Activated T-cell treated with anti-CD3 and anti-CD28 coated beads, Interleukin-2, amount 50 U/mL, for 72 hours (primary cell): ENCODE measurements around the gene BANF2. TPM values are rescaled to one million over a fixed set of nuclear protein-coding genes. Genes with fewer than 3 reads are reported as not detected.

Experiments
- ATAC-seq, 2 donors: fragments of 150-1000 bp; cut with Tn5 transposase; replicated peaks in 1 of 2; 2 replicates each; pipeline ENCODE4 v1.10.0; 2021; ENCODE audit warnings: moderate library complexity in 2 of 2, mild to moderate bottlenecking in 1 of 2
- DNase-seq, 2 donors: peaks; one replicate each; pipeline ENCODE4 v3.0.0; 2021 to 2022; ENCODE audit warnings: mixed read lengths in 1 of 2
- H3K27ac Mint-ChIP-seq: one replicate; pipeline ENCODE4 v1.8.0; 2022; ENCODE audit warnings: mild to moderate bottlenecking, moderate library complexity, mixed read lengths
- H3K27me3 Mint-ChIP-seq: one replicate; pipeline ENCODE4 v1.8.0; 2022; ENCODE audit warnings: low read depth, mixed read lengths
- H3K36me3 Mint-ChIP-seq, 2 donors: one replicate each; pipeline ENCODE4 v1.8.0; 2022; ENCODE audit warnings: mixed read lengths in 2 of 2, mild to moderate bottlenecking in 1 of 2; ENCODE audit not compliant: insufficient read depth in 2 of 2
- H3K4me1 Mint-ChIP-seq: one replicate; pipeline ENCODE4 v1.8.0; 2022; ENCODE audit warnings: low read depth, mixed read lengths
- H3K4me3 Mint-ChIP-seq, 2 donors: one replicate each; pipeline ENCODE4 v1.8.0; 2022; ENCODE audit warnings: mild to moderate bottlenecking in 2 of 2, mixed read lengths in 2 of 2, moderate library complexity in 2 of 2
- H3K9me3 Mint-ChIP-seq, 2 donors: one replicate each; pipeline ENCODE4 v1.8.0; 2022; ENCODE audit warnings: mixed read lengths in 2 of 2
- total RNA-seq, 2 donors: library from RNA; stranded (reverse); gene quantifications; one replicate each; pipeline ENCODE4 v1.2.3, GENCODE V29; 2022

Gene BANF2
- total RNA-seq, 2 donors from 2014 or later, result not detected

DNA sequence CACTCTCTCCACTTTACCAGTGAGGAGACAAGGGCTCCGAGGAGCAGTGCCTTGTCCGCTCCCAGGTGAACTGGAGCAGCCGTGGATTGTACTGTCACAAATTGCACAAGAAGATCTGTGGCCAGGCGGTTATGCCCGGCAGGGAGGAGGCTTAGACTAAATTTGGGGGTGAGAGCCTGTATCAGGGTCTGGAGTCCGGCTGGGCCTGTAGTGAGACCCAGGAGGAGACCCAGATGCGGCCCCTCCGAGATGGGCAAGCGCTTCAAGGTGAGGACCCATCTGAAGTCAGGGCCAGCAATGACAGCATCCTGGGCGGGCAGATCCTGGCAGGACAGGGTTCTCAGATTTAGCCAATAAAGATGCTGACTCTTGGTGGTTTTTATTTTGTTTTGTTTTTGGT is 27.6 kb downstream of the BANF2 start:
- DNase-seq (no peak), ATAC-seq (no peak)
- Mint-ChIP-seq H3K9me3 (no peaks in the 10 kb centered on the region), H3K27ac (no peak overlapping the region), H3K27me3 (peaks cover 19% of the 10 kb centered on the region), H3K36me3 (no peaks in the 10 kb centered on the region), H3K4me3 (no peak overlapping the region), H3K4me1 (no peaks in the 10 kb centered on the region)

DNA sequence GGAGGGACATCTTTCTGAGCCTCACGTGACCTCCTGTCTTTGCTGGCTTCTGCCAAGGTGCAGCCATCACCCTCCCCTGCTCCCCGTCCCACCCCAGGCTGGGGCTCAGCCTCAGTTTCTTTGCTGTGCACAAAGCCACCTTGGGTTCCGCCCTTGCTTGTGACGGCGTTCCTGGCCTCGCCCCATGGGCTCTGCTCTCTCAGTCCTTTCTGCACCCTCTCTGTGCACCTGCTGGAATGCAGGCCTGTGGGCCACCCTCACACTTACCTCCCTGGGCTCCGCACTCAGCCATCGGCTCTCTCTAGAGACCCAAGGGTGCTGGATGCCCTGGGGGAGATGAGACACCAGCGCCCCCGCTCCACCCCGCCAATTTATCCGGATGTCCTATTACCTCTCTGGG is 28.3 kb downstream of the BANF2 start:
- no peak overlapping the region for H3K27ac Mint-ChIP-seq
- no peaks in the 10 kb centered on the region for H3K9me3 Mint-ChIP-seq
- no peak overlapping the region for H3K4me3 Mint-ChIP-seq
- ATAC-seq (no peak), DNase-seq (no peak)
- no peaks in the 10 kb centered on the region for H3K4me1 Mint-ChIP-seq
- no peaks in the 10 kb centered on the region for H3K36me3 Mint-ChIP-seq
- H3K27me3 Mint-ChIP-seq, result peaks cover 12% of the 10 kb centered on the region

DNA sequence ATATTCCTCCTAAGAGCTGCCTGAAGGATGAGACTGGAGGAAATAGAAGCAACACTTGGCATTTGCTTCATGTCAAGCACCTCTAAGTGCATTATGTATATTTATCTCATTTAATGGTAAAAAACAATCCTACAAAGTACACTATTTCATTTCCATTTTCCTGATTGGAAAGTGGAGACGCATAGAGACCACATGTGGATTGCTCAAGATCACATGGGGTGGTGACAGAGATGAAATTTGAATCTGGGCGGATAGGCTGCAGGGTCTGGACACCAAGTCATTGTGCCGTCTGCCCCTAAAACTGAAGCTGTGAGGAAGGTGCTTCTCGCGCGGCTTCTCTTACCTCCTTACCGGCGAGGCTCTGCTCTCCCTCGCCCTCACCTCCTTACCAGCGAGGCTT is 30.3 kb downstream of the BANF2 start:
- no peak for ATAC-seq

DNA sequence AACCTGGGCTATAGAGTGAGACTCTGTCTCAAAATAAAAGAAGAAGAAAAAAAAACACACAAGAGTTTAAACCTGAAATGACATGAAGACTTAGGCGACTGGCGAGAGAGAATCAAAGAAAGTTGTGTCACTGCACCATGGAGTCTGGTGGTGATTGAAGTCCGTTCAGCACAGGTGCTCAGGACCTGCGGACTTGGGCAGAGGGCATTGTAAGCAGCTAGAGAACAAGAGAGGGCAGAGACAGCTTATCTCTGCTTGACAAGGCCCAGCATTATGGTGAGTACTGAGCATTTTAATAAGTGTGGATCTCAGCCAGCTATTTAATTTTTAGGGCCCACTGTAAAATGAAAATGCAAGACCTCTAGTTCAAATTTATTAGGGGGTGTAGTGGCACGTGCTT is 31.5 kb downstream of the BANF2 start:
- ATAC-seq (no peak), DNase-seq (no peak)
- Mint-ChIP-seq H3K27me3 (peaks cover 7% of the 10 kb centered on the region), H3K4me3 (no peak overlapping the region), H3K4me1 (no peaks in the 10 kb centered on the region), H3K9me3 (no peaks in the 10 kb centered on the region), H3K36me3 (no peaks in the 10 kb centered on the region), H3K27ac (no peak overlapping the region)

More for the DNA sequence above, 30.3 kb downstream of the BANF2 start:
- Mint-ChIP-seq H3K27me3 (peaks cover 7% of the 10 kb centered on the region), H3K4me3 (no peak overlapping the region), H3K4me1 (no peaks in the 10 kb centered on the region), H3K36me3 (no peaks in the 10 kb centered on the region), H3K27ac (no peak overlapping the region), H3K9me3 (no peaks in the 10 kb centered on the region)
- DNase-seq, result no peak

DNA sequence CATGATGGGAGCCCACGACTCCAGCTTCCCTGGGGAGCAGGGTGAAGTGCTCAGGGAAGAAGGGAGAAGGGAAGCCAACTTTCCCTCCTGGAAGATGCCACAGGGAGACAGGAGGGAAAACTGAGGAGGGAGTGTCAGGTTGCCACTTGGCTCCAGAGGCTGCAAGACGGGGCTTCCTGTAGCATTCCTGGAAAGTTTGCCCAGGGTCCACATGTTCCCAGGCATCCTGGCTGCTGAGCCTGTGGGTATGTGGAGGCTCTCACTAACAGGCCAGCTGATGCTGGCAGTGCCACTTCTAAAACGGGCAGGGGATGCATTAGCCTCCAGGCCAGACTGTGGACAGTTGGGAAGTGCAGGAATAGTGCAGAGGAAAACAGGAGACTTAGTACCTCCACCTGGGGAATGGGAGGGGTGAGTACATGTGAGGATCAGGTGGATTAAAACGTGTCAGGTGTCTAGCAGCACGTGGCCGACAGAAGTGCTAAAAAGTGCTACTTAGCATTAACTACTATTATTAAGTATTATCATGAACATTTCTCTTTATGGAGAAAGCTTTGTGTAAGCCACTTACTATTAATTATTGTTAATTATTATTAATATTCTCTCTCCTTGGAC is 33.2 kb downstream of the BANF2 start:
- Mint-ChIP-seq H3K4me1 (no peaks in the 10 kb centered on the region), H3K4me3 (no peak overlapping the region), H3K27me3 (peaks cover 7% of the 10 kb centered on the region), H3K36me3 (no peaks in the 10 kb centered on the region), H3K27ac (no peak overlapping the region), H3K9me3 (peaks cover 0 to 1% of the 10 kb centered on the region in 2 donors)
- ATAC-seq (no peak), DNase-seq (no peak)

DNA sequence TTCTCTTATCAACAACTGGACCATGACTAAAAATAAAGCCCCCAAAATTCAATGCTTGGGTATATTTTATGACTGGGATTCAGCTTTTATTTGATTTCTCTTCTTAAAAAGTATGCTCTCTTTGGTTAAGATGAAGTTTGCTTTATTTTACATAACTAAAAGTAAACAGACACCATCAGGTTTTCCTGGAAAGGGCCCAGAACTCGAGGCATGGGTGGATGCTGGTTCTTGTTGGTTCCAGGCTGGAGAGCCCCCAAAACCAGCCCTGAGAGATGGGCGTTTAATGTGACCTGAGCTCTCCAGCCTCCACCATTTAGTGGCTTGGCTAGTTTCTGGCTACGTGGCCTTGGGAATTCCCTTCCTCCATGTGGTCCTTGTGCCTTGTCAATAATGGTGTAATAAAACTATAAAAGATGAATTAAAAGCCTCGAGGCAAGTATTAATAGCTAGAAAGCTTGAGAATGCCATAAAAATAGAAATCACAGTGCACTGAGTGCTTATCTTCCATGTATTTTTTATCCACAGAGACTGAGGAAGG is 34.1 kb downstream of the BANF2 start:
- no peak for ATAC-seq
- H3K9me3 Mint-ChIP-seq, result peaks cover 0 to 4% of the 10 kb centered on the region in 2 donors
- H3K4me1 Mint-ChIP-seq, result no peaks in the 10 kb centered on the region
- H3K36me3 Mint-ChIP-seq, result no peaks in the 10 kb centered on the region
- H3K4me3 Mint-ChIP-seq, result no peak overlapping the region
- H3K27ac Mint-ChIP-seq, result no peak overlapping the region
- no peak for DNase-seq
- no peaks in the 10 kb centered on the region for H3K27me3 Mint-ChIP-seq

DNA sequence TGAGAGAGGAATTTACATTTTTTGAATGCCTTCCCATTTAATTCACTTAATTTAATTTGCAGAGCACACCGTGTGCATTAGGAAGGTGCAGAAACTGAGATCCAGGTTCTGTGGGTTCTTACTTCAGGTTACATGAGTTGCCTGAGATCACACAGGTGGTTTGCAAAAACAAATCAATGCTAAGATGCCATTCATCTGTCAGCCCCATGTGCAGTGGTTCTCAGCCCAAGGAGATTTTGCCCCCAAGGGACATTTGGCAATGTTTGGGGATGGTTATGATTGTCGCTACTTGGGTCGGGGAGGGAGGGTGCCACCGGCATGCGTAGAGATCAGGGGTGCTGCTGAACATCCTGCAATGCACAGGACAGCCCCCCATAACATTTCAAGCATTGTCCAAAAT is 34.6 kb downstream of the BANF2 start:
- H3K27ac Mint-ChIP-seq, result no peak overlapping the region
- peaks cover 0 to 4% of the 10 kb centered on the region in 2 donors for H3K9me3 Mint-ChIP-seq
- no peaks in the 10 kb centered on the region for H3K36me3 Mint-ChIP-seq
- ATAC-seq (no peak), DNase-seq (no peak)
- no peak overlapping the region for H3K4me3 Mint-ChIP-seq
- no peaks in the 10 kb centered on the region for H3K27me3 Mint-ChIP-seq
- H3K4me1 Mint-ChIP-seq, result no peaks in the 10 kb centered on the region

DNA sequence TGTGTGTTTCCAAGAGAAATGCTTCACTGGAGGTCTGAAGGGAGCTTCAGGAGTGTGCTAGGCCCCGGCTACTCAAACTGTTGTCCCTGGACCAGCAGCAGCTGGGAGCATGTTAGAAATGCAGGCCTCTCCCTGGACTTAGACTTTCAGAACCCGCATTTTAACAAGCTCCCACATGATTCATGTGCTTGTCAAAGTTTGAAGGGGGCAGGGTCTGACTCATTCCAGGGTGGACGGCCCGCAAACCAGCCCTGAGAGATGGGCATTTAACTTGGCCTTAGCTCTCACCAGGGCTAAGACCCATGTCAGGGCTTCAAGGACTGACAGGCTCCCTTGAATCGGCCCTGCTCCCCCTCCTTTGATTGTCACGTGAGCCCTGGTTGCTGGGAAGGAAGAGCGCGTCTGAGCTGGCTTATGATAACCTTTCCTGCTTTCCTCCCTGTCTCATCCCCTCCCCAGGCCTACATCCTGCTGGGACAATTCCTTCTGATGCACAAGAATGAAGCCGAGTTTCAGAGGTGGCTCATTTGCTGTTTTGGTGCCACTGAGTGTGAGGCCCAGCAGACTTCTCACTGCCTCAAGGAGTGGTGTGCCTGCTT is 35.5 kb downstream of the BANF2 start:
- Mint-ChIP-seq H3K4me3 (no peak overlapping the region), H3K27ac (no peak overlapping the region), H3K27me3 (no peaks in the 10 kb centered on the region), H3K36me3 (no peaks in the 10 kb centered on the region), H3K9me3 (peaks cover 0 to 4% of the 10 kb centered on the region in 2 donors), H3K4me1 (no peaks in the 10 kb centered on the region)
- no peak for DNase-seq
- ATAC-seq, result no peak

DNA sequence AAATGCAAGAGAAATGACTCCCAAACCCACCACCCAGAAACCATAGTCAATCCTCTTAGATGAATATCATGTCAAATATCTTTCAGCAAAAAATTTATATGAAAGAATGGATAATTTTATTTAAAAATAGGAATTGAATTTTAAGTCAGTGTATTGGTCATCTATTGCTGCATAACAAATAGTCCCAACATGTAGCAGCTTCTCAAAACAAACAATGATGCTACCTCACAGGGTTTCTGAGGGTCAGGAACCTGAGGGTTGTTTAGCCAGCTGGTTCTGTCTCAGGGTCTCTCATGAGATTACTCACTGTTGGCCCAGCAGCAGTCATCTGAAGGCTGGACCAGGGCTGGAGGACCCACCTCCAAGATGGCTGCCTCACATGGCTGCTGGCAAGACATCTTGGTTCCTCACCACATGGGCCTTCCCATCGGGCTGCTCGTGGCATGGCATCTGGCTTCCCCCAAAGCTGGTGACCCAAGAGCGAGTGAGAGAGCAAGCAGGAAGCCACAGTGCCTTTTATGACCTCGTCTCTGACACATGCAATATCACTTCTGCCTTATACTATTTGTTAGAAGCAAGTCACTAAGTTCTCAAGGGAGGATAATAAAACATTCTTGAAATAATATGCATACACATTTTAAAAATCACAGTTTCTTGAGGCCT is 36.3 kb downstream of the BANF2 start:
- Mint-ChIP-seq H3K36me3 (no peaks in the 10 kb centered on the region), H3K27ac (no peak overlapping the region), H3K27me3 (peaks cover 5% of the 10 kb centered on the region), H3K4me3 (no peak overlapping the region), H3K9me3 (peaks cover 0 to 4% of the 10 kb centered on the region in 2 donors), H3K4me1 (no peaks in the 10 kb centered on the region)
- DNase-seq (no peak), ATAC-seq (no peak)

DNA sequence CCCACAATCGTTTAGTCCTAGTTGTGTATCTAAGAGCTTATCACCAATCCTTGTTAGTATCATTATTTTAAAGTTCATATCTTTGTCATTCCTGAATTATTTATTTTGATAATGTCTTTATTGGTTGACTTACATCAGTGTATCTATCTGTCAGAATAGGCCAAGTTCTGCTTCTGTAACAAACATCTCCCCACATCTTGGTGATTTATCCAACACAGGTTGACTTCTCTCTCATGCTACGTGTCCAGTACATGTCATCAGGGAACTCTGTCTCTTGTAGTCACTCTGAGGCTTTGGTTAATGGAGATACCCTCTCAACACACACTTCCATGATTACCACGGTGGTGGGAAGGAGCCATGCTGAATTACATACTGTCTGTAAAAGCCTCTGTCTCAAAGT is 38.4 kb downstream of the BANF2 start:
- ATAC-seq, result no peak

DNA sequence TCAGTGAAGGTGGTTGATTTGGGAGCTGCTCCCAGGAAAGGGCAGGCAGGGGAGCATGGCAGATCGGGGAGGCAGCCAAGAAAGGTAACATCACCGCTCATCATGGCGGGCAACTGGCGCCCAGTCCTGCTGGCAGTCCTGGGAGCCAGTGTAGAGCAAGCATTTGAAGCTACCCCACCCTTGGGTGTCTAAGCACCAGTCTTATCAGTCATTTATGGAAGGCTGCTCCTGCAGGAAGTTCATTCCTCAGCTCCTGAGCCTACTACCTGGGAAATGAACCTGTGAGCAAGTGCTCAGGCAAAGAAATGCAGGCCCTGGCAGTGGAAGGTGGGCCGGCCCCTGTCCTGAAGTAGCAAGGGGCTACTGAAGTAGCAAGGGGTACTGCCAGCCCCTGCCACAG is 41.5 kb downstream of the BANF2 start:
- Mint-ChIP-seq H3K4me1 (no peaks in the 10 kb centered on the region), H3K4me3 (no peak overlapping the region), H3K27me3 (peaks cover 7% of the 10 kb centered on the region), H3K9me3 (peaks cover 0 to 4% of the 10 kb centered on the region in 2 donors), H3K36me3 (no peaks in the 10 kb centered on the region), H3K27ac (no peak overlapping the region)
- DNase-seq (no peak), ATAC-seq (no peak)

More for the DNA sequence above, 38.4 kb downstream of the BANF2 start:
- H3K4me3 Mint-ChIP-seq, result no peak overlapping the region
- peaks cover 7% of the 10 kb centered on the region for H3K27me3 Mint-ChIP-seq
- H3K4me1 Mint-ChIP-seq, result no peaks in the 10 kb centered on the region
- DNase-seq, result no peak
- H3K27ac Mint-ChIP-seq, result no peak overlapping the region
- no peaks in the 10 kb centered on the region for H3K36me3 Mint-ChIP-seq
- H3K9me3 Mint-ChIP-seq, result peaks cover 0 to 4% of the 10 kb centered on the region in 2 donors

DNA sequence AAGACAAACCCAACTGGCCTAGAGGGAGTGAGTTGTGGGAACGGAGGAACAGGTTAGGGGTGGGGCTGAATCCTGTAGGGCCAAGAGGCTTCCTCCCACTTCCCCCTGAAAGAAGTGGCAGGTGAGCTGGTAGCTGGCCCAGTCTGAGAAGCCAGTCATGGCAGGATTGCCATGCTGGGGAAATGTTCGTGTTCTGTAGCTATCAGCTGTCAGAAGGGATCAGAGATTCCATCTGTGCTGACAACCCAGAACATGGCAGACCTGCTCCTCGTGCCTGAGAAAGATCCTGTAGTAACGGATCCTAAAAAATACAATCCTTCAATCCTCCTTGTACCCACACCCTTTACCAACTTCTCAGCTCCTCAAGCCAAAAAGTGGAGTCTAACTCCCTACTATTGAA is 43.0 kb downstream of the BANF2 start:
- ATAC-seq (no peak), DNase-seq (no peak)
- peaks cover 7% of the 10 kb centered on the region for H3K27me3 Mint-ChIP-seq
- no peaks in the 10 kb centered on the region for H3K36me3 Mint-ChIP-seq
- no peak overlapping the region for H3K4me3 Mint-ChIP-seq
- no peak overlapping the region for H3K27ac Mint-ChIP-seq
- H3K9me3 Mint-ChIP-seq, result peaks cover 0 to 3% of the 10 kb centered on the region in 2 donors
- no peaks in the 10 kb centered on the region for H3K4me1 Mint-ChIP-seq

DNA sequence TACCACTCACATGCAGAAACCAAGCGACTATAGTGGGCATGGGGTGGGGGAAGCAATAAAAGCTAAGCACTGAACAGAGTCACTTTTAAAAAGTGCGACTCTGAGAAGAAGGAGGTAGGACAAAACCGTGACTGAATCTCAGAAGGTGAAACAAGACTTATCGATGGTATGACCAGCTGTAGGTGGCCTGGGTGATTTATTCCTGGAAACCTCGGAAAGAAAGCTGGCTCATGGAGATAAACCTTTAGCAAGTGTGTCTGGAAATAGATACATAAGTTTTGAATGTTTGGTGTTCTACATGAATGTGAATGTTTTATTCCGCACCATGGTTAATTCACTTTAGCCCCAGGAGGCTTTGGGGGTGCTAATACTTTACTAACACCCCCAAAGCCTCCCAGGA is 43.9 kb downstream of the BANF2 start:
- Mint-ChIP-seq H3K4me3 (no peak overlapping the region), H3K36me3 (no peaks in the 10 kb centered on the region), H3K27ac (no peak overlapping the region), H3K9me3 (no peaks in the 10 kb centered on the region), H3K27me3 (peaks cover 7% of the 10 kb centered on the region), H3K4me1 (no peaks in the 10 kb centered on the region)
- DNase-seq (no peak), ATAC-seq (no peak)
